Kidney (tissue), 14 donors: ENCODE results near the gene RBMS3. TPM values are rescaled to one million over a fixed set of nuclear protein-coding genes. Genes with fewer than 3 reads are reported as not detected.

Experiments
- DNase-seq, 5 donors: peaks; one replicate each; pipeline ENCODE4 v3.0.0-alpha.2; 2013 to 2020
- FAIRE-seq: peaks from 2 replicates; lab custom pipeline; 2012; peaks lifted over from hg19 to GRCh38; lab: Jason Lieb, UNC
- H3K27ac ChIP-seq, 2 donors: one replicate each; pipeline ENCODE4 v1.7.0; 2013; ENCODE audit warnings: low read depth in 2 of 2, low read length in 2 of 2, inconsistent platforms in 1 of 2
- H3K27me3 ChIP-seq: one replicate; pipeline ENCODE4 v1.7.1; 2013; ENCODE audit warnings: low read length, inconsistent platforms; ENCODE audit not compliant: control insufficient read depth, insufficient read depth
- H3K36me3 ChIP-seq, 3 donors: one replicate each; pipeline versions ENCODE4 v1.7.0 to v1.7.1; 2013; ENCODE audit warnings: low read length in 3 of 3, control low read depth in 1 of 3, inconsistent platforms in 1 of 3; ENCODE audit not compliant: insufficient read depth in 3 of 3, control insufficient read depth in 2 of 3
- H3K4me1 ChIP-seq, 3 donors: one replicate each; pipeline versions ENCODE4 v1.7.0 to v1.7.1; 2013; ENCODE audit warnings: low read length in 3 of 3, inconsistent platforms in 1 of 3, low read depth in 1 of 3; ENCODE audit not compliant: control insufficient read depth in 2 of 3, insufficient read depth in 2 of 3
- H3K4me3 ChIP-seq, 3 donors: one replicate each; pipeline versions ENCODE4 v1.7.0 to v1.8.1; 2013; ENCODE audit warnings: low read length in 3 of 3, control low read depth in 1 of 3, inconsistent platforms in 1 of 3
- H3K9ac ChIP-seq, 3 donors: one replicate each; pipeline versions ENCODE4 v1.7.0 to v1.7.1; 2013; ENCODE audit warnings: low read length in 3 of 3, control low read depth in 1 of 3, inconsistent platforms in 1 of 3
- H3K9me3 ChIP-seq, 3 donors: one replicate each; pipeline versions ENCODE4 v1.7.0 to v1.7.1; 2013; ENCODE audit warnings: low read length in 3 of 3, control low read depth in 1 of 3, inconsistent platforms in 1 of 3; ENCODE audit not compliant: control insufficient read depth in 2 of 3, insufficient read depth in 1 of 3
- CTCF ChIP-seq: IDR thresholded peaks from 3 replicates; pipeline ENCODE4 v1.5.1; 2012; ENCODE audit warnings: mild to moderate bottlenecking, moderate library complexity, borderline replicate concordance; ENCODE audit not compliant: insufficient read depth; ENCODE audit errors: extremely low read depth
- intact Hi-C: fragments of 100-400 bp; cut with DNase I; formaldehyde crosslinking; loops from one replicate; pipeline ENCODE4 v1.11.1; 2022
- polyA plus RNA-seq: library from polyadenylated mRNA; stranded (reverse); fragments of 350-450 nt; fragmentation: Illumina TruSeq; extraction: RNeasy Lipid Tissue Mini Kit (QIAGEN cat#74804); gene quantifications from one replicate; pipeline ENCODE4 v1.2.3, GENCODE V29; 2014; ENCODE audit warnings: low read depth, low replicate concordance; ENCODE audit not compliant: insufficient read depth
- total RNA-seq: library from RNA; stranded (reverse); fragmentation: NEBNext Ultra II Directional; extraction: Animal tissue kit (Norgen Biotek cat#: 25700); gene quantifications from one replicate; pipeline ENCODE4 v1.2.1, GENCODE V29; 2021
- donor health status: control.
- donor health status: control.
- donor health status: control.
- donor health status: control.
- donor health status: control.
- donor health status: DM: yes; HTN: yes; CAD: no.
- donor health status: Normal renal cell carcinoma (clear cell type).

Gene RBMS3
- total and polyA plus RNA-seq, 2 donors from 2014 or later, result 3.2 to 48.8 TPM

- H3K4me3 ChIP-seq, result no peak overlapping the region
- H3K4me1 ChIP-seq, result peaks cover 0 to 2% (median 0%) of the 10 kb centered on the region in 3 donors
- no peaks in the 10 kb centered on the region for H3K27me3 ChIP-seq
- H3K27ac ChIP-seq, result no peak overlapping the region
- no peak for TF ChIP-seq CTCF
- H3K9ac ChIP-seq, result no peak overlapping the region
- no peaks in the 10 kb centered on the region for H3K36me3 ChIP-seq
- no peaks in the 10 kb centered on the region for H3K9me3 ChIP-seq
- no peak for FAIRE-seq
- intact Hi-C loops, result no loop called here
- peak in 1 of 5 donors; percentile 19 for DNase-seq
These were observed 37.4 kb downstream of the RBMS3 start for GRCh38 chr3:29318251-29318650.

GRCh38 chr3:29319262-29319661, 38.4 kb downstream of the RBMS3 start:
- no peak for TF ChIP-seq CTCF
- intact Hi-C loops, result no loop called here

GRCh38 chr3:29319798-29320197, 38.9 kb downstream of the RBMS3 start:
- no peak overlapping the region for H3K4me3 ChIP-seq
- DNase-seq, result no peak
- H3K9me3 ChIP-seq, result no peaks in the 10 kb centered on the region
- no peaks in the 10 kb centered on the region for H3K36me3 ChIP-seq
- intact Hi-C loops, result no loop called here
- FAIRE-seq, result no peak
- H3K9ac ChIP-seq, result no peak overlapping the region
- H3K27ac ChIP-seq, result no peak overlapping the region
- TF ChIP-seq CTCF, result no peak
- H3K27me3 ChIP-seq, result no peaks in the 10 kb centered on the region
- H3K4me1 ChIP-seq, result peaks cover 0 to 2% (median 0%) of the 10 kb centered on the region in 3 donors

More at GRCh38 chr3:29319262-29319661, 38.4 kb downstream of the RBMS3 start:
- Histone ChIP-seq H3K27ac (no peak overlapping the region), H3K36me3 (no peaks in the 10 kb centered on the region), H3K4me3 (no peak overlapping the region), H3K27me3 (no peaks in the 10 kb centered on the region), H3K4me1 (peaks cover 0 to 2% (median 0%) of the 10 kb centered on the region in 3 donors), H3K9ac (no peak overlapping the region), H3K9me3 (no peaks in the 10 kb centered on the region)
- no peak for DNase-seq
- FAIRE-seq, result no peak

GRCh38 chr3:29322586-29322985, 41.7 kb downstream of the RBMS3 start:
- Histone ChIP-seq H3K27ac (no peak overlapping the region), H3K4me1 (peaks cover 0 to 2% (median 0%) of the 10 kb centered on the region in 3 donors), H3K9me3 (no peaks in the 10 kb centered on the region), H3K4me3 (no peak overlapping the region), H3K27me3 (no peaks in the 10 kb centered on the region), H3K36me3 (no peaks in the 10 kb centered on the region), H3K9ac (no peak overlapping the region)
- no peak for DNase-seq
- intact Hi-C loops, result no loop called here
- TF ChIP-seq CTCF, result no peak
- no peak for FAIRE-seq
